H1 (cell line): ENCODE measurements around the gene MBNL1. TPM values are rescaled to one million over a fixed set of nuclear protein-coding genes. Genes with fewer than 3 reads are reported as not detected.

Experiments used
- CTCF ChIA-PET: fragments of 300-600 bp; sonication (Branson Sonifier 250); formaldehyde crosslinking; loops from one replicate; lab custom pipeline; 2021; ENCODE audit not compliant: partially characterized antibody; lab: Charles Lee
- POLR2A ChIA-PET: fragments of 300-600 bp; sonication (Branson Sonifier 250); formaldehyde crosslinking; loops from one replicate; lab custom pipeline; 2021; ENCODE audit warnings: inconsistent platforms; ENCODE audit not compliant: partially characterized antibody; lab: Charles Lee
- DNase-seq, 2 experiments: peaks; one replicate each; pipeline versions ENCODE4 v3.0.0 to v3.0.0-alpha.2; 2010 to 2022; ENCODE audit warnings: low spot score in 2 of 2, low read depth in 1 of 2, mixed read lengths in 1 of 2
- FAIRE-seq: peaks from 2 replicates; lab custom pipeline; 2011; peaks lifted over from hg19 to GRCh38; lab: Jason Lieb, UNC
- H2AFZ ChIP-seq: 2 replicates; pipeline ENCODE4 v1.8.1; 2012; ENCODE audit warnings: low read length, inconsistent platforms
- H2AK5ac ChIP-seq: 2 replicates; pipeline ENCODE4 v1.6.1; 2013; ENCODE audit warnings: low read depth, low read length
- H2BK120ac ChIP-seq: replicated peaks from 2 replicates; pipeline ENCODE3; 2013; ENCODE audit warnings: low read depth, low read length, inconsistent platforms
- H2BK12ac ChIP-seq: 2 replicates; pipeline ENCODE4 v1.6.1; 2013; ENCODE audit warnings: low read depth, low read length
- H2BK15ac ChIP-seq: 2 replicates; pipeline ENCODE4 v1.6.1; 2013; ENCODE audit warnings: low read length
- H2BK20ac ChIP-seq: 2 replicates; pipeline ENCODE4 v1.6.1; 2013; ENCODE audit warnings: low read length
- H2BK5ac ChIP-seq: 2 replicates; pipeline ENCODE4 v1.6.1; 2013; ENCODE audit warnings: low read depth, low read length
- H3K14ac ChIP-seq: 2 replicates; pipeline ENCODE4 v1.6.1; 2013; ENCODE audit warnings: inconsistent platforms; ENCODE audit not compliant: insufficient read length
- H3K18ac ChIP-seq: 2 replicates; pipeline ENCODE4 v1.6.1; 2013; ENCODE audit warnings: low read length; ENCODE audit errors: extremely low read depth
- H3K23ac ChIP-seq: 2 replicates; pipeline ENCODE4 v1.6.1; 2013; ENCODE audit warnings: inconsistent platforms; ENCODE audit not compliant: insufficient read length
- H3K23me2 ChIP-seq: 2 replicates; pipeline ENCODE4 v1.6.1; 2013; ENCODE audit warnings: low read depth, low read length
- H3K27ac ChIP-seq: 2 replicates; pipeline ENCODE4 v1.6.1; 2011; ENCODE audit warnings: low read depth, low read length, inconsistent platforms
- H3K27me3 ChIP-seq, 4 experiments: replicated peaks in 1 of 4; 1 replicate in 1 of 4; 2 replicates in 3 of 4; pipeline versions ENCODE4 v1.6.1 to v1.8.1; 2011 to 2013; ENCODE audit warnings: low read length in 3 of 4, mild to moderate bottlenecking in 3 of 4, inconsistent platforms in 2 of 4, mixed read lengths in 2 of 4, moderate library complexity in 1 of 4; ENCODE audit not compliant: control insufficient read depth in 3 of 4, insufficient read depth in 3 of 4; ENCODE audit errors: extremely low read depth in 1 of 4
- H3K36me3 ChIP-seq, 4 experiments: 2 replicates each; pipeline versions ENCODE4 v1.6.1 to v1.8.1; 2011 to 2013; ENCODE audit warnings: mild to moderate bottlenecking in 4 of 4, low read length in 3 of 4, moderate library complexity in 2 of 4, control low read depth in 1 of 4, inconsistent platforms in 1 of 4; ENCODE audit not compliant: insufficient read depth in 4 of 4, control insufficient read depth in 2 of 4
- H3K4ac ChIP-seq: replicated peaks from 2 replicates; pipeline ENCODE3; 2013; ENCODE audit warnings: low read length, low read depth, mixed read lengths, inconsistent platforms; ENCODE audit not compliant: insufficient read length
- H3K4me1 ChIP-seq, 4 experiments: replicated peaks in 1 of 4; 1 replicate in 1 of 4; 2 replicates in 3 of 4; pipeline versions ENCODE4 v1.6.1 to v1.8.1; 2011 to 2013; ENCODE audit warnings: low read length in 3 of 4, inconsistent platforms in 2 of 4, mixed read lengths in 1 of 4; ENCODE audit not compliant: insufficient read depth in 4 of 4, control insufficient read depth in 3 of 4
- H3K4me2 ChIP-seq, 2 experiments: 2 replicates each; pipeline versions ENCODE4 v1.6.1 to v1.8.1; 2011 to 2013; ENCODE audit warnings: low read depth in 2 of 2, low read length in 2 of 2, control low read depth in 1 of 2, inconsistent platforms in 1 of 2, mild to moderate bottlenecking in 1 of 2; ENCODE audit not compliant: insufficient read depth in 1 of 2
- H3K4me3 ChIP-seq, 4 experiments: fragments of 200-600, 300-600 bp in 1 of 4; sonication (generic), shearing (Covaris generic), sonication (Bioruptor Twin) in 1 of 4; 2 replicates each; pipeline versions ENCODE4 v1.5.1 to v1.8.1; 2011 to 2016; ENCODE audit warnings: low read length in 4 of 4, low read depth in 3 of 4, control low read depth in 2 of 4, inconsistent platforms in 2 of 4, mild to moderate bottlenecking in 2 of 4, mixed read lengths in 1 of 4, moderate library complexity in 1 of 4; ENCODE audit not compliant: insufficient read depth in 2 of 4; ENCODE audit errors: extremely low read depth in 1 of 4
- H3K56ac ChIP-seq: replicated peaks from 2 replicates; pipeline ENCODE3; 2013; ENCODE audit warnings: low read depth, mild to moderate bottlenecking, mixed read lengths, low read length, inconsistent platforms; ENCODE audit not compliant: insufficient read length
- H3K79me1 ChIP-seq: 2 replicates; pipeline ENCODE4 v1.6.1; 2013; ENCODE audit warnings: low read depth, low read length, control low read depth
- H3K79me2 ChIP-seq, 2 experiments: 2 replicates each; pipeline versions ENCODE4 v1.6.1 to v1.8.1; 2012 to 2013; ENCODE audit warnings: low read length in 2 of 2, mild to moderate bottlenecking in 2 of 2, inconsistent platforms in 1 of 2; ENCODE audit not compliant: insufficient read depth in 2 of 2, control insufficient read depth in 1 of 2
- H3K9ac ChIP-seq, 4 experiments: replicated peaks in 1 of 4; 1 replicate in 1 of 4; 2 replicates in 3 of 4; pipeline versions ENCODE4 v1.6.1 to v1.8.1; 2011 to 2013; ENCODE audit warnings: low read depth in 3 of 4, low read length in 3 of 4, control low read depth in 2 of 4, mild to moderate bottlenecking in 2 of 4, moderate library complexity in 2 of 4, inconsistent platforms in 1 of 4; ENCODE audit errors: extremely low read depth in 1 of 4
- H3K9me3 ChIP-seq, 2 experiments: 2 replicates each; pipeline versions ENCODE4 v1.6.1 to v1.8.1; 2012 to 2013; ENCODE audit warnings: mild to moderate bottlenecking in 2 of 2, moderate library complexity in 2 of 2, control low read depth in 1 of 2, inconsistent platforms in 1 of 2, low read depth in 1 of 2, low read length in 1 of 2, mixed read lengths in 1 of 2; ENCODE audit not compliant: insufficient read depth in 2 of 2
- H4K20me1 ChIP-seq, 2 experiments: replicated peaks in 1 of 2; 2 replicates each; pipeline versions ENCODE3 to v1.8.1; 2011 to 2013; ENCODE audit warnings: inconsistent platforms in 2 of 2, low read length in 2 of 2, mild to moderate bottlenecking in 1 of 2; ENCODE audit not compliant: insufficient read depth in 2 of 2, control insufficient read depth in 1 of 2
- H4K5ac ChIP-seq: 2 replicates; pipeline ENCODE4 v1.6.1; 2013; ENCODE audit warnings: low read length, low read depth, mixed read lengths, inconsistent platforms; ENCODE audit not compliant: insufficient read length
- H4K8ac ChIP-seq: 2 replicates; pipeline ENCODE4 v1.8.0; 2013; ENCODE audit warnings: mild to moderate bottlenecking, moderate library complexity, low read length, inconsistent platforms; ENCODE audit not compliant: insufficient read depth; ENCODE audit errors: extremely low read depth
- H4K91ac ChIP-seq: replicated peaks from 2 replicates; pipeline ENCODE3; 2013; ENCODE audit warnings: low read length, mixed read lengths, inconsistent platforms; ENCODE audit not compliant: insufficient read length
- CBX5 ChIP-seq: fragments of 300-800, 300-1000 bp; sonication (generic); IDR thresholded peaks from 2 replicates; pipeline ENCODE4 v1.7.1; 2016; ENCODE audit warnings: antibody characterized with exemption, low read length, low read depth
- EP300 ChIP-seq, 2 experiments: IDR thresholded peaks; 1 replicate in 1 of 2; 2 replicates in 1 of 2; pipeline ENCODE4 v1.6.1; 2011 to 2012; ENCODE audit warnings: low read depth in 2 of 2, low read length in 2 of 2, mild to moderate bottlenecking in 2 of 2, borderline replicate concordance in 1 of 2, inconsistent platforms in 1 of 2, moderate library complexity in 1 of 2
- FOSL1 ChIP-seq: IDR thresholded peaks from 2 replicates; pipeline ENCODE4 v1.6.1; 2011; ENCODE audit warnings: mild to moderate bottlenecking, low read depth, low read length, moderate library complexity; ENCODE audit not compliant: insufficient read depth
- GTF2F1 ChIP-seq: IDR thresholded peaks from 2 replicates; pipeline ENCODE4 v1.6.1; 2012; ENCODE audit warnings: low read depth, low read length, improper control_type of control experiment, borderline replicate concordance
- KDM1A ChIP-seq: fragments of 200-600, 300-600 bp; sonication (generic); IDR thresholded peaks from 2 replicates; pipeline ENCODE4 v1.7.1; 2016; ENCODE audit warnings: mild to moderate bottlenecking, low read length, borderline replicate concordance
- MAFK ChIP-seq: IDR thresholded peaks from 2 replicates; pipeline ENCODE4 v1.6.1; 2012; ENCODE audit warnings: low read depth, mild to moderate bottlenecking, improper control_type of control experiment, low read length
- NANOG ChIP-seq: IDR thresholded peaks from 2 replicates; pipeline ENCODE4 v1.6.1; 2011; ENCODE audit warnings: low read length, low read depth, mild to moderate bottlenecking, inconsistent platforms; ENCODE audit not compliant: insufficient read depth, poor library complexity, severe bottlenecking
- POLR2A ChIP-seq, 2 experiments: IDR thresholded peaks; 1 replicate in 1 of 2; 2 replicates in 1 of 2; pipeline ENCODE4 v1.6.1; 2011; ENCODE audit warnings: low read depth in 2 of 2, low read length in 2 of 2, mild to moderate bottlenecking in 2 of 2; ENCODE audit errors: control extremely low read depth in 1 of 2
- RFX5 ChIP-seq: IDR thresholded peaks from 2 replicates; pipeline ENCODE4 v1.6.1; 2011; ENCODE audit warnings: low read depth, low read length, improper control_type of control experiment, borderline replicate concordance
- RXRA ChIP-seq: IDR thresholded peaks from 2 replicates; pipeline ENCODE4 v1.6.1; 2011; ENCODE audit warnings: low read depth, mild to moderate bottlenecking, low read length, moderate library complexity; ENCODE audit not compliant: insufficient read depth
- WGBS, 2 experiments: shearing (Covaris generic) in 1 of 2; methylation state at CpG; one replicate each; pipeline versions ENCODE4 v1.1.6 to v1.1.7; 2013 to 2015; ENCODE audit warnings: low lambda C conversion rate in 2 of 2, mixed read lengths in 2 of 2, inconsistent platforms in 1 of 2, low coverage in 1 of 2, missing lambda C conversion rate in 1 of 2; ENCODE audit not compliant: insufficient replicate concordance in 2 of 2, insufficient coverage in 1 of 2, insufficient read length in 1 of 2; ENCODE audit errors: extremely low coverage in 1 of 2, missing lambda C conversion rate in 1 of 2; 5-methylcytosine and 5-hydroxymethylcytosine counted together
- polyA plus RNA-seq, 7 experiments: library from polyadenylated mRNA; depleted of rRNA in 3 of 7; stranded (reverse) in 5 of 7; unstranded in 2 of 7; fragments of >200 nt in 5 of 7; fragments of 200-250 nt in 2 of 7; gene quantifications; 1 replicate in 5 of 7; 2 replicates in 1 of 7; 4 replicates in 1 of 7; pipeline versions ENCODE4 v1.2.1 to v1.2.3, GENCODE V29; 2011 to 2013; ENCODE audit warnings: missing spikeins in 2 of 7, mixed read lengths in 2 of 7
- total RNA-seq: library from RNA; stranded (reverse); fragmentation: NEBNext Ultra II Directional; extraction: Animal tissue kit (Norgen Biotek cat#: 25700); gene quantifications from 2 replicates; pipeline ENCODE4 v1.2.1, GENCODE V29; 2021

MBNL1 gene
- total and polyA plus RNA-seq, 2 of the 8 experiments (the other 6 are each of a cell fraction or from before 2014, with no cell fraction given): 5.0 to 16.4 TPM

GRCh38 chr3:152470095-152470494 lies 201.4 kb downstream of the MBNL1 start:
- Histone ChIP-seq H3K4ac (no peak overlapping the region), H3K18ac (no peak overlapping the region), H2BK20ac (no peak overlapping the region), H2BK12ac (no peak overlapping the region), H2BK15ac (no peak overlapping the region), H3K14ac (no peak overlapping the region), H3K4me2 (no peak overlapping the region), H3K56ac (no peak overlapping the region), H3K9ac (no peak overlapping the region), H3K23ac (no peak overlapping the region), H3K27ac (no peak overlapping the region), H2AFZ (no peak overlapping the region), H3K23me2 (no peaks in the 10 kb centered on the region; the same call in 1 of the 2 replicates), H2BK120ac (no peak overlapping the region), H3K79me2 (no peaks in the 10 kb centered on the region), H3K4me3 (no peak overlapping the region), H4K20me1 (no peaks in the 10 kb centered on the region), H4K91ac (no peak overlapping the region), H3K9me3 (no peaks in the 10 kb centered on the region), H4K5ac (no peak overlapping the region), H2BK5ac (no peak overlapping the region), H3K4me1 (no peaks in the 10 kb centered on the region), H4K8ac (no peak overlapping the region), H3K79me1 (no peaks in the 10 kb centered on the region), H3K36me3 (no peaks in the 10 kb centered on the region), H3K27me3 (no peaks in the 10 kb centered on the region), H2AK5ac (no peak overlapping the region)
- CTCF ChIA-PET: interaction anchor here (0.5 kb wide), 1 partner anchor 319 kb away, joined by 6 read pairs; no protein-coding TSS in a partner anchor
- POLR2A ChIA-PET: no interaction called here
- FAIRE-seq (no peak), DNase-seq (no peak)
- TF ChIP-seq KDM1A (no peak), GTF2F1 (no peak), RXRA (no peak), CBX5 (no peak), NANOG (no peak), EP300 (IDR thresholded peaks at IDR 0.05; ENCODE audit: borderline replicate concordance in 1 of 2, low read depth in 2 of 2, low read length in 2 of 2) (no peak), RFX5 (no peak), MAFK (no peak), FOSL1 (no peak), POLR2A (IDR thresholded peaks at IDR 0.05; ENCODE audit: control extremely low read depth in 1 of 2, low read depth in 2 of 2, low read length in 2 of 2) (no peak)
- 82% methylated on average over 4 of the region's 4 CpGs; no CpG with 5 or more reads in 1 of the 2 experiments for WGBS, 2 experiments
